Endothelial cell of umbilical vein (primary cell): ENCODE results near the gene SAFB. TPM values are rescaled to one million over a fixed set of nuclear protein-coding genes. Genes with fewer than 3 reads are reported as not detected.

Source experiments
- BruUV-seq: library from RNA; stranded (reverse); fragments of 400-500 nt; replicated peaks from 2 replicates; lab custom pipeline; 2021; lab: Mats Ljungman, UMichigan
- CTCF ChIA-PET: fragments of 300-600, 350-600 bp; sonication (Branson Sonifier 250); formaldehyde crosslinking; loops from one replicate; lab custom pipeline; 2021; ENCODE audit warnings: antibody characterized with exemption, inconsistent platforms; lab: Charles Lee
- POLR2A ChIA-PET: fragments of 300-600, 350-600 bp; sonication (Branson Sonifier 250); formaldehyde crosslinking; loops from one replicate; lab custom pipeline; 2021; ENCODE audit warnings: antibody characterized with exemption, inconsistent platforms; lab: Charles Lee
- DNase-seq: peaks from one replicate; pipeline ENCODE4 v3.0.0-alpha.2; 2011; ENCODE audit warnings: low read depth, low spot score
- FAIRE-seq: peaks from 2 replicates; lab custom pipeline; 2011; peaks lifted over from hg19 to GRCh38; lab: Jason Lieb, UNC
- H2AFZ ChIP-seq: 2 replicates; pipeline ENCODE4 v1.6.0; 2012; ENCODE audit warnings: low read depth, low read length, control low read depth, inconsistent platforms
- H3K27ac ChIP-seq: 2 replicates; pipeline ENCODE4 v1.5.1; 2011; ENCODE audit warnings: low read depth, mild to moderate bottlenecking, control low read depth, low read length, moderate library complexity; ENCODE audit not compliant: insufficient read depth
- H3K27me3 ChIP-seq, 2 experiments: 2 replicates each; pipeline versions ENCODE4 v1.6.0 to v1.6.1; 2011; ENCODE audit warnings: low read length in 2 of 2, mixed read lengths in 1 of 2; ENCODE audit not compliant: control insufficient read depth in 2 of 2, insufficient read depth in 2 of 2
- H3K36me3 ChIP-seq, 2 experiments: 2 replicates in 1 of 2; 3 replicates in 1 of 2; pipeline ENCODE4 v1.5.1; 2011; ENCODE audit warnings: low read length in 2 of 2, mild to moderate bottlenecking in 1 of 2, moderate library complexity in 1 of 2; ENCODE audit not compliant: control insufficient read depth in 2 of 2, insufficient read depth in 2 of 2; ENCODE audit errors: extremely low read depth in 1 of 2
- H3K4me1 ChIP-seq: 3 replicates; pipeline ENCODE4 v1.5.1; 2011; ENCODE audit warnings: mild to moderate bottlenecking, low read length; ENCODE audit not compliant: control insufficient read depth, insufficient read depth; ENCODE audit errors: extremely low read depth
- H3K4me2 ChIP-seq: 2 replicates; pipeline ENCODE4 v1.6.1; 2011; ENCODE audit warnings: low read length, control low read depth, mixed read lengths; ENCODE audit not compliant: insufficient read depth
- H3K4me3 ChIP-seq, 3 experiments: fragments of 200-600 bp in 1 of 3; sonication (generic), shearing (Covaris generic) in 1 of 3; replicated peaks in 1 of 3; 2 replicates each; pipeline ENCODE4 v1.5.1; 2011 to 2016; ENCODE audit warnings: control low read depth in 3 of 3, low read length in 3 of 3, mild to moderate bottlenecking in 2 of 3, inconsistent platforms in 1 of 3, low read depth in 1 of 3, moderate library complexity in 1 of 3; ENCODE audit not compliant: insufficient read depth in 1 of 3
- H3K79me2 ChIP-seq: 2 replicates; pipeline ENCODE4 v1.6.0; 2012; ENCODE audit warnings: low read length, inconsistent platforms; ENCODE audit not compliant: control insufficient read depth, insufficient read depth
- H3K9ac ChIP-seq: replicated peaks from 2 replicates; pipeline ENCODE3; 2011; ENCODE audit warnings: low read length, control low read depth; ENCODE audit not compliant: insufficient read depth; ENCODE audit errors: extremely low read depth
- H3K9me1 ChIP-seq: replicated peaks from 3 replicates; pipeline ENCODE4 v1.6.0; 2011; ENCODE audit warnings: mild to moderate bottlenecking, low read length; ENCODE audit not compliant: control insufficient read depth, insufficient read depth; ENCODE audit errors: extremely low read depth
- H3K9me3 ChIP-seq: replicated peaks from 2 replicates; pipeline ENCODE4 v1.5.1; 2012; ENCODE audit warnings: low read length, inconsistent platforms; ENCODE audit not compliant: control insufficient read depth, insufficient read depth
- H4K20me1 ChIP-seq: replicated peaks from 2 replicates; pipeline ENCODE3; 2011; ENCODE audit warnings: mild to moderate bottlenecking, low read length; ENCODE audit not compliant: control insufficient read depth, insufficient read depth; ENCODE audit errors: extremely low read depth
- CTCF ChIP-seq, 2 donors: IDR thresholded peaks; 1 replicate in 1 of 2; 2 replicates in 1 of 2; pipeline ENCODE4 v1.5.1; 2011; ENCODE audit warnings: low read length in 2 of 2, mild to moderate bottlenecking in 2 of 2, moderate library complexity in 2 of 2, control low read depth in 1 of 2, inconsistent platforms in 1 of 2, low read depth in 1 of 2; ENCODE audit not compliant: insufficient read depth in 1 of 2; ENCODE audit errors: extremely low read depth in 1 of 2
- EZH2 ChIP-seq: IDR thresholded peaks from 2 replicates; pipeline ENCODE4 v1.6.1; 2012; ENCODE audit warnings: borderline replicate concordance, low read depth, mild to moderate bottlenecking, moderate library complexity, low read length, inconsistent platforms; ENCODE audit not compliant: severe bottlenecking
- FOS ChIP-seq: IDR thresholded peaks from 2 replicates; pipeline ENCODE4 v1.6.1; 2011; ENCODE audit warnings: mild to moderate bottlenecking, low read length, moderate library complexity, borderline replicate concordance; ENCODE audit not compliant: insufficient read depth
- JUN ChIP-seq: IDR thresholded peaks from 2 replicates; pipeline ENCODE4 v1.6.1; 2011; ENCODE audit warnings: borderline replicate concordance, low read depth; ENCODE audit not compliant: insufficient read length, insufficient read depth
- MAX ChIP-seq: IDR thresholded peaks from 2 replicates; pipeline ENCODE4 v1.6.1; 2011; ENCODE audit not compliant: insufficient read depth, insufficient read length
- MYC ChIP-seq: IDR thresholded peaks from one replicate; pipeline ENCODE4 v1.6.1; 2011; ENCODE audit warnings: mild to moderate bottlenecking, low read depth, low read length
- POLR2A ChIP-seq: IDR thresholded peaks from 2 replicates; pipeline ENCODE4 v1.6.1; 2012; ENCODE audit warnings: low read depth, mild to moderate bottlenecking, control low read depth, low read length
- POLR2AphosphoS5 ChIP-seq: IDR thresholded peaks from 2 replicates; pipeline ENCODE4 v1.6.1; 2012; ENCODE audit warnings: low read depth, mild to moderate bottlenecking, control low read depth, low read length, moderate library complexity; ENCODE audit not compliant: insufficient read depth
- dilution Hi-C: fragments of 300-500 bp; cut with MboI; formaldehyde crosslinking; loops from one replicate; pipeline ENCODE4 v1.15.0; 2019; ENCODE audit warnings: low sequenced_read_pairs; ENCODE audit not compliant: extremely low pct_ligation_motif_present
- intact Hi-C: fragments of 100-400 bp; cut with micrococcal nuclease; formaldehyde crosslinking; loops from one replicate; pipeline ENCODE4 v1.10.0; 2022
- polyA plus RNA-seq, 4 experiments: library from polyadenylated mRNA; depleted of rRNA in 3 of 4; stranded (reverse) in 3 of 4; unstranded in 1 of 4; fragments of >200 nt; gene quantifications; 2 replicates each; pipeline versions ENCODE4 v1.2.1 to v1.2.3, GENCODE V29; 2011 to 2012; ENCODE audit warnings: missing spikeins in 1 of 4
- total RNA-seq: library from RNA; stranded (reverse); gene quantifications from 2 replicates; pipeline ENCODE4 v1.2.3, GENCODE V29; 2021

Gene SAFB
- total and polyA plus RNA-seq, 2 donors (not counting 3 experiments of a cell fraction or from before 2014, with no cell fraction given), result 44.7 to 109 TPM

- no peak overlapping the region for H2AFZ ChIP-seq
- H4K20me1 ChIP-seq, result peaks cover 3% of the 10 kb centered on the region
- DNase-seq, result no peak
- no peak overlapping the region for H3K4me2 ChIP-seq
- H3K27me3 ChIP-seq, result no peaks in the 10 kb centered on the region
- H3K36me3 ChIP-seq, result peaks cover 19 to 22% of the 10 kb centered on the region in 2 experiments
- no peak for FAIRE-seq
- dilution Hi-C loops, result no loop called here
- no peaks in the 10 kb centered on the region for H3K9me1 ChIP-seq
- CTCF ChIA-PET, result no interaction called here
- H3K9ac ChIP-seq, result no peak overlapping the region
- peaks cover 16% of the 10 kb centered on the region for H3K4me1 ChIP-seq
- intact Hi-C loops, result no loop called here
- no peak overlapping the region for H3K27ac ChIP-seq
- TF ChIP-seq FOS, result no peak
- no peak for TF ChIP-seq JUN
- H3K9me3 ChIP-seq, result no peaks in the 10 kb centered on the region
- H3K79me2 ChIP-seq, result peaks cover 95% of the 10 kb centered on the region
- POLR2A ChIA-PET, result no interaction called here
- H3K4me3 ChIP-seq, result no peak overlapping the region
- BruUV-seq, result no TSS peak
These were observed 4.6 kb downstream of the SAFB start for GRCh38 chr19:5627395-5627904.

- no peaks in the 10 kb centered on the region for H3K9me1 ChIP-seq
- H4K20me1 ChIP-seq, result peaks cover 3% of the 10 kb centered on the region
- H3K4me3 ChIP-seq, result no peak overlapping the region
- H2AFZ ChIP-seq, result no peak overlapping the region
- intact Hi-C loops, result no loop called here
- ChIA-PET CTCF (no interaction called here), POLR2A (no interaction called here)
- no peak overlapping the region for H3K9ac ChIP-seq
- H3K27me3 ChIP-seq, result no peaks in the 10 kb centered on the region
- no peak overlapping the region for H3K4me2 ChIP-seq
- H3K79me2 ChIP-seq, result peaks cover 99% of the 10 kb centered on the region
- H3K27ac ChIP-seq, result no peak overlapping the region
- TF ChIP-seq FOS, result no peak
- TF ChIP-seq MAX, result no peak
- TF ChIP-seq POLR2A, result no peak
- no peak for TF ChIP-seq CTCF (IDR thresholded peaks at IDR 0.05; ENCODE audit: extremely low read depth in 1 of 2, insufficient read depth in 1 of 2, low read depth in 1 of 2, low read length in 2 of 2)
- no peak for TF ChIP-seq EZH2
- no peak for TF ChIP-seq POLR2AphosphoS5
- TF ChIP-seq MYC, result no peak
- peaks cover 19 to 22% of the 10 kb centered on the region in 2 experiments for H3K36me3 ChIP-seq
- FAIRE-seq, result no peak
- DNase-seq, result no peak
- H3K4me1 ChIP-seq, result peaks cover 16% of the 10 kb centered on the region
- no peaks in the 10 kb centered on the region for H3K9me3 ChIP-seq
- dilution Hi-C loops, result no loop called here
- no TSS peak for BruUV-seq
These were observed 5.6 kb downstream of the SAFB start for GRCh38 chr19:5628461-5628860.
